ENCODE data around the gene MMD.
"Not testable (repeated sequence)": the region's sequence is repeated elsewhere in the genome, so short reads cannot be mapped to it uniquely, and the experiment has no call there.

The MMD gene

GRCh38 chr17:55391244-55391757, 30.3 kb downstream of the MMD start:
- no peak for DNase-seq

- DNase-seq, result no peak
Observed at GRCh38 chr17:55390364-55390977, 31.2 kb downstream of the MMD start.

- not testable (repeated sequence) for DNase-seq
Observed at GRCh38 chr17:55389715-55390114, 31.9 kb downstream of the MMD start.

- DNase-seq, result no peak
Observed at GRCh38 chr17:55388842-55389241, 32.8 kb downstream of the MMD start.

- DNase-seq, result no peak
Observed at GRCh38 chr17:55386796-55387332, 34.8 kb downstream of the MMD start.

- DNase-seq, result no peak
Observed at GRCh38 chr17:55384643-55385232, 36.9 kb downstream of the MMD start.

- no peak for DNase-seq
Observed at GRCh38 chr17:55383771-55384642, 37.6 kb downstream of the MMD start.

GRCh38 chr17:55381017-55381770, 40.4 kb downstream of the MMD start:
- DNase-seq, result no peak

- no peak for DNase-seq
Observed at GRCh38 chr17:55377671-55378275, 43.9 kb downstream of the MMD start.

GRCh38 chr17:55368706-55369105, 52.9 kb downstream of the MMD start:
- DNase-seq, result no peak

- peak; percentile 22 for DNase-seq
Observed at GRCh38 chr17:55366020-55366481, 55.6 kb downstream of the MMD start.

- DNase-seq, result no peak
Observed at GRCh38 chr17:55363033-55363432, 58.6 kb downstream of the MMD start.

- DNase-seq, result no peak
Observed at GRCh38 chr17:55360971-55361370, 60.7 kb downstream of the MMD start.

GRCh38 chr17:55356434-55357328, 65.0 kb downstream of the MMD start:
- peak; percentile 76 for DNase-seq

- DNase-seq, result no peak
Observed at GRCh38 chr17:55354941-55355340, 66.7 kb downstream of the MMD start.

- DNase-seq, result no peak
Observed at GRCh38 chr17:55354010-55354409, 67.6 kb downstream of the MMD start.

- no peak for DNase-seq
Observed at GRCh38 chr17:55351226-55351625, 70.4 kb downstream of the MMD start.

GRCh38 chr17:55350825-55351205, 70.8 kb downstream of the MMD start:
- DNase-seq, result no peak

GRCh38 chr17:55348749-55349354, 72.8 kb downstream of the MMD start:
- peak; percentile 47 for DNase-seq

- DNase-seq, result no peak
Observed at GRCh38 chr17:55347341-55347740, 74.3 kb downstream of the MMD start.

- DNase-seq, result no peak
Observed at GRCh38 chr17:55346658-55347057, 75.0 kb downstream of the MMD start.

Measured in midbrain (tissue), 1 donor.